ENCODE results near the gene TXNDC11.

TXNDC11 gene

DNA sequence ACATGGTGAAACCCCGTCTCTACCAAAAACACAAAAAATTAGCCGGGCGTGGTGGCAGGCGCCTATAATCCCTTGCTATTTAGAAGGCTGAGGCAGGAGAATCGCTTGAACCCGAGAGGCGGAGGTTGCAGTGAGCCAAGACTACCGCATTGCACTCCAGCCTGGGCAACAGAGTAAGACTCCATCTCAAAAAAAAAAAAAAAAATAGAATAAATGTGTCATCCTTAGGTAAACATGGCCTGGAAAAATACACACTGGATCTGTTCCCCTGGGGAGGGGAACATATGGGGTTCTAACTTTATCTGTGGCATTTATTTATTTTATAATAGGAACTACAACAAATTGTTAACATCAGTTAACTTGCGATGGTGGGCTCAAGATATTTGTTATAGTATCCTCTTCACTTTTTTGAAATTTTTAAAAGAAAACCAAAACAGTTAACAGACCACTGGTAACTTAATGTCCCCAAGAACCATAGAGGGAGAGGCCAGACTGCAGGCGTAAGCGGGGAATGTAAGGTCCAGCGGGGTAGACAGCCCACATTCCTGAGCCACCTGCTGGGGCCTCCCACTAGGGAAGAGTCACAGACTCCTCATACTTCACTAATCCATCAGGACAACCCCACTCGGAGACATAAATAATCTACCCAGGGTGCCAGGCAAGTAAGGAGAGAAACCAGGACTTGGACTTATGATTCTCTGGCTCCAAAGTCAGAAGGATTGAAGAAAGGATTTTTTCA is 12.5 kb upstream of the TXNDC11 start:
- in situ Hi-C loops (cut with HindIII; ENCODE audit: low sequenced_read_pairs) = no loop called here

DNA sequence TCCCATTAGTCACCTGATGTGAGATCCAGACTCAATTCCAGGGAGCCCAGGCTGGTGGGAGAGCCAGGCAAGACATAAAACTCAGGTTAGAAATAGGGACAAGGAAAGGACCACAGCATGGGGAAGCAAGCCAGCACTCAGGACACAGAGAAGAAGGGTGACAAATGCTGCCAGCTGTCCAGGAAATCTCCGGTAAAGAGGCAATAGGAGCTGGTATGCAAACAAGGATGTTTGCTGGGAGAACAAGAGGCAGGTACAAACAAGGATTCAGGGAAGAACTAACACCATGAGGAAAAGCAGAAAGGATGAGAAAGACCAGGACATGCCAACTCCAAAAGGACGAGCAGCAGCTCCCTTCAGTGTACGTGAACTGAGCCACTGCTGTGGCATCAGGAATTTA is 10.2 kb upstream of the TXNDC11 start:
- in situ Hi-C loops (cut with HindIII; ENCODE audit: low sequenced_read_pairs) = no loop called here

DNA sequence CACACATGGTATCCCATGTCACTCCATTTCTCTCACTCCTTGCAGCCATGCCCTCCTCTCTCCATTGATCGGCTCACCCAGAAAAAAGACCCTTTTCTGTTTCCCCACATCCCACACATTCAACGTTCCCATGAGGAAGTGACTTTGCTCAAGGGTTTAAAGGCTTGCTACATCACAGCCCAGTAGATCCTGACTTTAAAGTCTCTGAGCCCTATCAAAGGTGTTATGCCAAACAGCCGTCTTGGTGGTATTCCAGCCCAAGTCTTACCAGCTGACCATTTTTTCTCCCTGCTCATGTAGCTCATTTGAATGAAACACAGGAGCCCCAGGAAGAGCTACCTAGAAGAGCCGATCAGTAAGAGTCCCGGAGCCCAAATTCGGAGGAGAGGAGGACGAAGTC is 7.4 kb upstream of the TXNDC11 start:
- in situ Hi-C loops (cut with HindIII; ENCODE audit: low sequenced_read_pairs) = no loop called here

GRCh38 chr16:11748404-11749254 is 6.0 kb upstream of the TXNDC11 start:
- in situ Hi-C loops (cut with HindIII; ENCODE audit: low sequenced_read_pairs) = no loop called here

DNA sequence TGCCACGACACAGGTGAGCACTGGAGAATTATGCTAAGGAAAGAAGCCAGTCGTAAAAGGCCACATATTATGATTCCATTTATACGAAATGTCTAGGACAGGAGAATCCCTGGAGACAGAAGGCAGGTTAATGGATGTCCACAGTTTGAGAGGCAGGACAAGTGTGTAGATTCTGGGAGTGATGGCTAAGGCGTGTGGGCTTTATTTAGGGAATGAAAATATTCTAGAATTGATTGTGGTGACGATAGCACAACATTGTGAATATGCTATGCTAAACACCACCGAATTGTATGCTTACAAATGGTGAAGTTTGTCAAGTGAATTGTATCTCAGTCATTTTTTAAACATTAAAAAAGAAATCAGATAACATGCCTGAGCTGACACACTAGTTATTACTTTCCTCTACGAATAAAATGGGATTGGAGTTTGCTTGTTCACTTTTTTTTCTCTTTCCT is 5.3 kb upstream of the TXNDC11 start:
- in situ Hi-C loops (cut with HindIII; ENCODE audit: low sequenced_read_pairs) = no loop called here

DNA sequence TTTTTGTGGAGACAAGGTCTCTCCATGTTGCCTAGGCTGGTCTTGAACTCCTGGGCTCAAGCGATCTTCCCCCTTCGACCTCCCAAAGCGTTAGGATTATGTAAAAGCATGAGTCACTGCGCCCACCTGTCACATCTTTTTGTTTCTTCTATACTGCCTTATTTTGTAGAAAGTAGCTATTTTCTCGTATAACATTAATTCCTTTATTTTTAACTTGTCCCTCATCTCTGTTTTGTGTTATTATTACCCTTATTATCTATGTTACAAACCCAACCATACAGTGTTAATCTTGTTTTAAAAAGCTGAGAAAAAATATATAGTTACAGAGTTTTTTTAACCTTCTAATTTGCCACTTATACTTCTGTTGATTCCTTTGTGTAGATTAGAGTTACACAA is 1.4 kb upstream of the TXNDC11 start:
- in situ Hi-C loops (cut with HindIII; ENCODE audit: low sequenced_read_pairs) = no loop called here

- in situ Hi-C loops (cut with HindIII; ENCODE audit: low sequenced_read_pairs) = no loop called here
These were observed 834 bp upstream of the TXNDC11 start for GRCh38 chr16:11743308-11744074.

DNA sequence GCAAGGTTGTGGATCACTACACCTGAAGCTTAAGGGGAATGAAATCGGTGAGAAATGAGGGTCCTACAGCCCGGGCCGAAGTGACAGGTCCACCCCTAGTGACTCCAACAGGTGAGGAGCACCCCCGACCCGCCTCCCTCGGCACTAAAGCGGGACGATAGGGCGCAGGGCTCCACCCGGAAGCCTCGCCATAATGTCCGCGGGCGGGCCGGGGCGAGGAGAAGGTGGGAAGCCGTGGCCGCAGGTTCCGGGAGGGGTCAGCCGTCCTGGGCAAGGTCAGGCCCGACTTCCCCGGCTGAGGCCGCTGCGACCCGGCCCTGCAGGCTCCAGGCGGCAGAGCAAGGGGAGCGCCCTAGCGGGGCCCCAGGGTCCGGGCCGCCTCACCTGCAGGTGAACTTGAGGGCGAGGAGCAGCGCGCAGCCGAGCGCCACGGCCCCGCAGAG is 543 bp downstream of the TXNDC11 start:
- in situ Hi-C loops (cut with HindIII; ENCODE audit: low sequenced_read_pairs) = no loop called here

GRCh38 chr16:11740567-11740966 is 2.1 kb downstream of the TXNDC11 start:
- in situ Hi-C loops (cut with HindIII; ENCODE audit: low sequenced_read_pairs) = no loop called here

GRCh38 chr16:11738742-11739544 is 3.7 kb downstream of the TXNDC11 start:
- in situ Hi-C loops (cut with HindIII; ENCODE audit: low sequenced_read_pairs) = loop anchor here (5.0 kb wide), 1 partner anchor 98 kb away; no protein-coding TSS in a partner anchor

GRCh38 chr16:11737713-11738112 is 4.9 kb downstream of the TXNDC11 start:
- in situ Hi-C loops (cut with HindIII; ENCODE audit: low sequenced_read_pairs) = loop anchor here (5.0 kb wide), 1 partner anchor 100 kb away; no protein-coding TSS in a partner anchor

DNA sequence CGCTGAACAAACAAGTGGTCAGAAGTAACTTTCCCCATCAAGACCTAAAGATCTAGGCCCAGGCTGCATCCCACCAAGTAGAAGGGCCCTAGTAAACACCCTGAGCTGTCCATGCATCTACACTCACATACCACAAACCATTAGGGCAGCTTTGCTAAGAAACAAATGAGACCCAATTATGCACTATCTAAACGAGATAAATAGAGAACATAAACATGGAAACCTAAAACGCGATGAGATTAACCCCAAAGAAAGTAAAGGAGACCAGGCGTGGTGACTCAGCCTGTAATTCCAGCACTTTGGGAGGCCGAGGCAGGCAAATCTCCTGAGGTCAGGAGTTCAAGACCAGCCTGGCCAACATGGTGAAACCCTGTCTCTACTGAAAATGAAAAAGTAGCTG is 5.8 kb downstream of the TXNDC11 start:
- in situ Hi-C loops (cut with HindIII; ENCODE audit: low sequenced_read_pairs) = loop anchor here (5.0 kb wide), 1 partner anchor 100 kb away; no protein-coding TSS in a partner anchor

GRCh38 chr16:11735787-11736186 is 6.9 kb downstream of the TXNDC11 start:
- in situ Hi-C loops (cut with HindIII; ENCODE audit: low sequenced_read_pairs) = loop anchor here (5.0 kb wide), 1 partner anchor 102 kb away; no protein-coding TSS in a partner anchor

GRCh38 chr16:11734653-11735043 is 8.0 kb downstream of the TXNDC11 start:
- in situ Hi-C loops (cut with HindIII; ENCODE audit: low sequenced_read_pairs) = loop anchor here (5.0 kb wide), 1 partner anchor 103 kb away; no protein-coding TSS in a partner anchor

DNA sequence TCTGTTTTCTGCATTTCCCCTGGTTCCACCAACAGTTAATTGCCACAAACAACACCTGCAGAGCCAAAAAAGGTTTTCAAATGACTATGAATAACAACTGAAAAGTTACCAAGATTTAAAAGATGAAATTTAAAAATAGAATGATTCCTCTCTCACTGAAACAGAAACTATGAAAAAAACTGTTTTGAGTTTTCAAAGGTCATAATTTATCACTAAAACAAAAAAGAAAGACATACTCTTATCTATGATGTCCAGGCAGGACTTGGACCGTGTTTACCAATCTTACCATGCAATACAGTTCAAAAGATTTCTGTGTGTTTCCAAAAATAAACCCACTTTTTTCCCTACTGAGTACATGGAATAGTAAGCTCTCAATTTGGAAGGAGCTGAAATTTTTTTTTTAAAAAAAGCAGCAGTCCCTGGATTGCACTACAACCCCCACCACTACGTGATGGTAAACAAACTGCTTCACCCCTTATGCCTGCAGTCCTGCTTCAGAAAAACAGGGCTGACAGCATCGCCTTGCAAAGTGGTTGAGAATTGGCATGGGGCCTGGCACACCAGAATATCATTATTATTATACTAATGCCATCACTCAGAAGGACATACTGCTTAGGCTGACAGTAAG is 8.5 kb downstream of the TXNDC11 start:
- in situ Hi-C loops (cut with HindIII; ENCODE audit: low sequenced_read_pairs) = no loop called here

DNA sequence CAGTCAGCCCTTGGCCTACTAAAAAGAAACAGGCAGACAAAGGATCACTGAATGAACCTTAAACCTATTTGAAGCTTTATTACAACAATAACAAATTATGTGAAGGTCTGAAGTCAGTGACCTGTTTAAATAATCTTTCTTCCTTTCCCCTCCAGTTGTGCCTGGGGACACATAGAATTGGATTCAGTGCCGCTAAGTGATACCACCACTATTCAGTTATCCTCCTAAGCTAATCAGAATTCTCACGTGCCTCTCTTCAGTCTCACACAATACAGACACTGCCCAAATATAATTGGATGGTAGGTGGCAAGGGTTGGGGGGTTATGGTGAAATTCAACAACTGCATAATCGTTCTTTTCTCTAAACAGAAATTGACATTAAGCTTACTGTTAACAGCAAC is 11.4 kb downstream of the TXNDC11 start:
- in situ Hi-C loops (cut with HindIII; ENCODE audit: low sequenced_read_pairs) = no loop called here

- in situ Hi-C loops (cut with HindIII; ENCODE audit: low sequenced_read_pairs) = no loop called here
These were observed 12.9 kb downstream of the TXNDC11 start for GRCh38 chr16:11729787-11730186.

DNA sequence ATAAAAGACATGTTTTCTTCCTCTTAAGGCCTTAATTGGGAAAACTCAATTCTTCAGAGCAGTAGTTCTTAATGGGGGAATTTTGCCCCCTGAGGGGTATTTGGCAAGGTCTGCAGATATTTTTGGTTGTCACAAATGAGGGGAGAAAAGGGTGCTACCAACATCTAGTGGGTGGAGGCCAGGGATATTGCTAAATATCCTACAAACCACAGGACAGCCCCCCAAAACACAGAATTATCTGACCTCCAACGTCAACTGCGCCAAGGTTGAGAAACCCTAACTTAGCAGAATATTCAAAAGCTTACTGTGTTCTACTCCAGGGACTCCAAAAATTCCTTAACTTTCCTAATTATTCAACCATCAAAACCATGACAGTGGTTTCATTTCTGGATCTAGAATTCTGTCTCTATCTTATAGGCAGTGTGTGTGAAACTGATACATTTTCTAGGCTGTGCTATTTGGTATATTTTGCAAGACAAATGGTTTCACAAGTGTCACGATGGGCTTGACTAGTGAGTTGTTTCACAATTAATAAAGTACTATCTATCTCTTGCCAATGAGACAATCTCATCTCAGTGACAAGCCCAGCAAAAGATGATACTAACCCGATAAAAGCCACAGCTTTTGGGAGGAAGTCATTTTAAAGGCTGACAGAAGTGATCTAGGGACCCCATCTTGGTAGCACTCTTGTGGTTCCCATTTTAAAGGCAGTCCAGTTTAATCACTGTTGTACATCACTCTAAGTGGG is 14.7 kb downstream of the TXNDC11 start:
- in situ Hi-C loops (cut with HindIII; ENCODE audit: low sequenced_read_pairs) = no loop called here

GRCh38 chr16:11726008-11726407 is 16.6 kb downstream of the TXNDC11 start:
- in situ Hi-C loops (cut with HindIII; ENCODE audit: low sequenced_read_pairs) = no loop called here
